ENCODE data around the gene SERPINA4.

The SERPINA4 gene

GRCh38 chr14:94592457-94592856, 31.2 kb downstream of the SERPINA4 start:
- Mint-ChIP-seq H3K36me3 (ENCODE audit: insufficient read depth) (peaks cover 2% of the 10 kb centered on the region), H3K9me3 (peaks cover 6% of the 10 kb centered on the region), H3K27me3 (peaks cover 30% of the 10 kb centered on the region), H3K4me3 (no peak overlapping the region), H3K4me1 (no peaks in the 10 kb centered on the region), H3K27ac (ENCODE audit: low read depth) (no peak overlapping the region)
- DNase-seq (ENCODE audit: low spot score in 2 of 2) = no peak
- ATAC-seq (replicated peaks; ENCODE audit: extremely low read depth, poor library complexity, severe bottlenecking) = no peak

DNA sequence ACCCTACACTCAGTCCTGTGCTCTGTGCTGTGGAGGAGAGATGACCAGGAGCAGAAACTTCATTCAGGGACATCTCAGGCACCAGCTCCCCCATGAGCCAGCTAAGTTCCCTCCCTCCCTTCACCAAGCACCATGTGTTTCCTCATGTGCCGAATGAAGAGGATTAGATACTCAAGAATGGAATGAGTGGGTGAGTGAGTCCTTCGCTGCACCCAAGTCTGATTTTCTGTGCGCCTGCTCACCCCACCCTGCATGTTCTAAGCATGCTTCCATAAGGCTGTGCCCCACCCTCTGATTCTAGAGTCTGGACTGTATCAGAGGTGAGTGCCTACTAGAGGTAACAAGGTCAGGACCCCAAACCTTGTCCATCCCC, 32.1 kb downstream of the SERPINA4 start:
- Mint-ChIP-seq H3K4me1 (no peaks in the 10 kb centered on the region), H3K4me3 (no peak overlapping the region), H3K27me3 (peaks cover 31% of the 10 kb centered on the region), H3K36me3 (ENCODE audit: insufficient read depth) (peaks cover 2% of the 10 kb centered on the region), H3K9me3 (peaks cover 6% of the 10 kb centered on the region), H3K27ac (ENCODE audit: low read depth) (no peak overlapping the region)
- DNase-seq (ENCODE audit: low spot score in 2 of 2) (no peak), ATAC-seq (replicated peaks; ENCODE audit: extremely low read depth, poor library complexity, severe bottlenecking) (no peak)

DNA sequence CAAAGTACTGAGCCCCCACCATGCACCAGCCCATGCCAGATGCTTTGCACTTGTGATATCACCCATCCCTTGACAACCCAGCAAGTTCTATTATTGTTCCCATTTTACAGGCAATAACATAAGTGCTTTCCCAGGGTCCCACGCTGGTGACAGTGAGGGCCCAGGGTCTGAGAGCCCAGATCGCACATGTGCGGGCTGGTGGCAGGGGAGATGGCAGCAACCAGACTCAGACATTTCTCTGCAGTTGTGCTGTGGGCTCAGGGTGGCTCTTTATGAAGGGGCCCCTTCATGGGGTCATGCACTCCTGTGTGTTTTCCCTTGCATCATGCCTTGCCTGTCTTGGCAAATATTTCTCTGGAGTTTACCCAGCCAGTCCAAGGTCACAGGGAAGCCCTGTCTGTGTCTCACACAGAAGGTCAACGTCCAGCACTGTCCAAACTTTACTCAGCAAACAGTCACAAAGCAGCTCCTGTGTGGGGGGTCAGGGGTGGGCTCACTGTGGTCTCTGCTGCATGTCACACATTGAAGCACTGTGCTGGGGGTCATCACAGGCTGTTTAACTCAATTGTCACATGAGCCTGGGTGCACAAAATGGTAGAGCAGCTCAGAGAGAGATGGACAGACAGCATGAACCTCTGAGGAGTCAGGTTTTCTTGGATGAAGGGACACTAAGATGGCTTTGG, 32.6 kb downstream of the SERPINA4 start:
- H3K27ac Mint-ChIP-seq (ENCODE audit: low read depth) = no peak overlapping the region
- peaks cover 6% of the 10 kb centered on the region for H3K9me3 Mint-ChIP-seq
- no peak for ATAC-seq (replicated peaks; ENCODE audit: extremely low read depth, poor library complexity, severe bottlenecking)
- H3K4me1 Mint-ChIP-seq = no peaks in the 10 kb centered on the region
- H3K4me3 Mint-ChIP-seq = no peak overlapping the region
- H3K36me3 Mint-ChIP-seq (ENCODE audit: insufficient read depth) = peaks cover 2% of the 10 kb centered on the region
- no peak for DNase-seq (ENCODE audit: low spot score in 2 of 2)
- peaks cover 31% of the 10 kb centered on the region for H3K27me3 Mint-ChIP-seq

GRCh38 chr14:94594441-94594840, 33.2 kb downstream of the SERPINA4 start:
- H3K27ac Mint-ChIP-seq (ENCODE audit: low read depth) = no peak overlapping the region
- H3K36me3 Mint-ChIP-seq (ENCODE audit: insufficient read depth) = peaks cover 2% of the 10 kb centered on the region
- H3K4me1 Mint-ChIP-seq = no peaks in the 10 kb centered on the region
- ATAC-seq (replicated peaks; ENCODE audit: extremely low read depth, poor library complexity, severe bottlenecking) (no peak), DNase-seq (ENCODE audit: low spot score in 2 of 2) (no peak)
- peaks cover 31% of the 10 kb centered on the region for H3K27me3 Mint-ChIP-seq
- H3K4me3 Mint-ChIP-seq = no peak overlapping the region
- peaks cover 6% of the 10 kb centered on the region for H3K9me3 Mint-ChIP-seq

GRCh38 chr14:94595912-94596311, 34.7 kb downstream of the SERPINA4 start:
- no peaks in the 10 kb centered on the region for H3K4me1 Mint-ChIP-seq
- DNase-seq (ENCODE audit: low spot score in 2 of 2) (no peak), ATAC-seq (replicated peaks; ENCODE audit: extremely low read depth, poor library complexity, severe bottlenecking) (no peak)
- H3K4me3 Mint-ChIP-seq = no peak overlapping the region
- H3K9me3 Mint-ChIP-seq = peaks cover 6% of the 10 kb centered on the region
- peaks cover 36% of the 10 kb centered on the region for H3K27me3 Mint-ChIP-seq
- no peak overlapping the region for H3K27ac Mint-ChIP-seq (ENCODE audit: low read depth)
- peaks cover 2% of the 10 kb centered on the region for H3K36me3 Mint-ChIP-seq (ENCODE audit: insufficient read depth)

- ATAC-seq (replicated peaks; ENCODE audit: extremely low read depth, poor library complexity, severe bottlenecking) (no peak), DNase-seq (ENCODE audit: low spot score in 2 of 2) (no peak)
- peaks cover 41% of the 10 kb centered on the region for H3K27me3 Mint-ChIP-seq
- peaks cover 2% of the 10 kb centered on the region for H3K9me3 Mint-ChIP-seq
- H3K4me1 Mint-ChIP-seq = no peaks in the 10 kb centered on the region
- no peak overlapping the region for H3K27ac Mint-ChIP-seq (ENCODE audit: low read depth)
- H3K4me3 Mint-ChIP-seq = no peak overlapping the region
- H3K36me3 Mint-ChIP-seq (ENCODE audit: insufficient read depth) = peaks cover 2% of the 10 kb centered on the region
Observed at GRCh38 chr14:94596361-94596760, 35.1 kb downstream of the SERPINA4 start.

- no peak for ATAC-seq (replicated peaks; ENCODE audit: extremely low read depth, poor library complexity, severe bottlenecking)
- Mint-ChIP-seq H3K4me3 (no peak overlapping the region), H3K9me3 (no peaks in the 10 kb centered on the region), H3K4me1 (no peaks in the 10 kb centered on the region), H3K27ac (ENCODE audit: low read depth) (no peak overlapping the region), H3K36me3 (ENCODE audit: insufficient read depth) (peaks cover 2% of the 10 kb centered on the region), H3K27me3 (peaks cover 43% of the 10 kb centered on the region)
- no peak for DNase-seq (ENCODE audit: low spot score in 2 of 2)
Observed at GRCh38 chr14:94597788-94598187, 36.5 kb downstream of the SERPINA4 start.

GRCh38 chr14:94598506-94598815, 37.2 kb downstream of the SERPINA4 start:
- DNase-seq (ENCODE audit: low spot score in 2 of 2) = no peak
- Mint-ChIP-seq H3K4me1 (no peaks in the 10 kb centered on the region), H3K4me3 (no peak overlapping the region), H3K36me3 (ENCODE audit: insufficient read depth) (peaks cover 4% of the 10 kb centered on the region), H3K27me3 (peaks cover 43% of the 10 kb centered on the region), H3K27ac (ENCODE audit: low read depth) (no peak overlapping the region), H3K9me3 (no peaks in the 10 kb centered on the region)
- ATAC-seq (replicated peaks; ENCODE audit: extremely low read depth, poor library complexity, severe bottlenecking) = no peak

DNA sequence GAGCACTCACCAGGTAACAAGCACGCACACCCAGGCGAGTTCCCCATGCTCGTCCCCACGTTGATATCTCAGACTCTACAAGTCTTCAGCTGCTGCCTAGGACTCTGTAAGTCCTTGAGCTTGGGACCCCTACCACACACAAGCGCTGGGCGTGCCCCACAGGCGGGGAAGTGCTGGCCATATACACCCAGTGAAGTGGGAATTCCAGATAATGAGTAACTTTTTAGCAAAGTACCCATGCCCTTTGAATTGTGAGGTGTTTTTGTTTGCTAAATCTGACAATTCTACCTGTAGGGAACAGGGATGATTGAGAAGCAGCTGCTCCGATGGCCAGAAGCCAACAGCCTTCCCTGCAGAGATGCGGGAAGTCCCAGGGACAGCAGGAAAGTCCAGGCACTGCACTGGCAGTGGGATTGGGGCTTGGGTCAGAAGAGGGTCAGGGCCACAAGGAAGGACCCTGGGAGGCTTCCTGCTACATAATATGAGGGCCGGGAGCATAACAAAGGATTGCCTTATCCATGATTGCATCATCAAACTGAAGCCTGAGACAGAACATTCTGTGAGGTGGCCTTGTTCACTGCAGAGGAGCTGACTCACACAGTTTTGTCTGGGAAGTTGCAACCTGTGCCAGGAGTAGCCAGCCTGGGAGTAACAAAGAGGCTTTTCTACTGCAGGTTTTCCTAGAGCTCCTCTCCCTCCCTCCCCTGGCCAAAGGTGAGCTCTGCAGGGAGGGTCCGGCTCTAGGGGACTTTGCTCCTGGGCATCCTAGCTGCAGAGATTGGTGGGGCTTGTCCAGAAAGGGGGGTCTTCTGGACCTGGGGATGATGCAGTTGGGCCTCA, 37.8 kb downstream of the SERPINA4 start:
- Mint-ChIP-seq H3K27ac (ENCODE audit: low read depth) (no peak overlapping the region), H3K4me1 (no peaks in the 10 kb centered on the region)

GRCh38 chr14:94599656-94600004, 38.4 kb downstream of the SERPINA4 start:
- Mint-ChIP-seq H3K9me3 (no peaks in the 10 kb centered on the region), H3K4me3 (no peak overlapping the region), H3K4me1 (no peaks in the 10 kb centered on the region), H3K36me3 (ENCODE audit: insufficient read depth) (peaks cover 4% of the 10 kb centered on the region), H3K27ac (ENCODE audit: low read depth) (no peak overlapping the region), H3K27me3 (peaks cover 41% of the 10 kb centered on the region)
- ATAC-seq (replicated peaks; ENCODE audit: extremely low read depth, poor library complexity, severe bottlenecking) (no peak), DNase-seq (ENCODE audit: low spot score in 2 of 2) (no peak)

More for the DNA sequence above, 37.8 kb downstream of the SERPINA4 start:
- Mint-ChIP-seq H3K9me3 (no peaks in the 10 kb centered on the region), H3K4me3 (no peak overlapping the region), H3K27me3 (peaks cover 43% of the 10 kb centered on the region), H3K36me3 (ENCODE audit: insufficient read depth) (peaks cover 4% of the 10 kb centered on the region)
- ATAC-seq (replicated peaks; ENCODE audit: extremely low read depth, poor library complexity, severe bottlenecking) (no peak), DNase-seq (ENCODE audit: low spot score in 2 of 2) (no peak)

DNA sequence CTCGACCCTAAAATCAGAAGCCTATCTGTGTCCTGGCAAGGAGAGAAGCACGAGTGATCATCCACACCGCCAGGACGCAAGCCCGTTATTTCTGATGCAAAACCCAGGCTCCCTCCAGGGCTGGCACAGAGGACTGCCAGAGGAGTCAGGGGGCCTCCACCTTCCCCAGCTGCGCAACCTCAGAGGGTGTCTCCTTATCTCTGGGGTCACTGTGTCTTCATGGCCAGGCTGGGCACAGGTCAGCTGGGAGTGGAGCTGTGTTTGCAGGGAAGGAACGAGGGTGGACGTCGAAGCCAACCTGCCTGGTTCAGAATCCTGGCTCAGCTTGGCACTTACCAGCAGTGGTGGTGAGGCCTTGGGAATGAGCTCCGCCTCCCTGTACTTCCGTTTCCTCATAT, 38.9 kb downstream of the SERPINA4 start:
- no peak for ATAC-seq (replicated peaks; ENCODE audit: extremely low read depth, poor library complexity, severe bottlenecking)
- Mint-ChIP-seq H3K27me3 (peaks cover 36% of the 10 kb centered on the region), H3K4me3 (no peak overlapping the region), H3K27ac (ENCODE audit: low read depth) (no peak overlapping the region), H3K4me1 (no peaks in the 10 kb centered on the region), H3K36me3 (ENCODE audit: insufficient read depth) (peaks cover 4% of the 10 kb centered on the region), H3K9me3 (no peaks in the 10 kb centered on the region)
- DNase-seq (ENCODE audit: low spot score in 2 of 2) = no peak

DNA sequence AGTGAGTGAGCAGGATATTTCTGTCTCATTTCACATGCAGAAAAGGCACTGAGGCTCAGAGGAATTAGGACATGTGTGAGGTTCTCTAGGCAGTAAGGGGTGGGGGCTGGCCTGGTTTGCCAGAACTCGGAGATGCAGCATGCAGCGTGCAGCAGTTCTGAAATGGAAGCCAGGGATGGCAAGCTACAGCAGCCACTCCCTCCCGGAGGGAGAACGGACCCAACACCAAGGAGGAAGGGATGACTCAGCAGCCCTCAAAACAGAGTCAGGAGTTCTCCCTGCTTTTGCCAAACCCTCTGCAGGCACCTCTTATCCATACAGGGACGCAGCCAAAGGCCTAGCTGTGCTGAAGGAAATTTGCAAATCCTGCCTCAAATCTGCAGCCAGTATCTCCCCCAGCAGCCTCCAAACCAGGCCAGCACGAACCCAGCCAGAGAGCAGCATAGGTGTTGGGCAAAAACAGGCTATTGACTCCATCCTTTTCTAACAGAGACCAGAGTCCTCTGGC, 40.7 kb downstream of the SERPINA4 start:
- no peaks in the 10 kb centered on the region for H3K9me3 Mint-ChIP-seq
- no peak overlapping the region for H3K4me3 Mint-ChIP-seq
- peaks cover 19% of the 10 kb centered on the region for H3K27me3 Mint-ChIP-seq
- DNase-seq (ENCODE audit: low spot score in 2 of 2) (no peak), ATAC-seq (replicated peaks; ENCODE audit: extremely low read depth, poor library complexity, severe bottlenecking) (no peak)
- H3K4me1 Mint-ChIP-seq = no peaks in the 10 kb centered on the region
- H3K36me3 Mint-ChIP-seq (ENCODE audit: insufficient read depth) = peaks cover 4% of the 10 kb centered on the region
- H3K27ac Mint-ChIP-seq (ENCODE audit: low read depth) = no peak overlapping the region

- no peaks in the 10 kb centered on the region for H3K9me3 Mint-ChIP-seq
- DNase-seq (ENCODE audit: low spot score in 2 of 2) = no peak
- no peak overlapping the region for H3K4me3 Mint-ChIP-seq
- peaks cover 21% of the 10 kb centered on the region for H3K27me3 Mint-ChIP-seq
- no peak for ATAC-seq (replicated peaks; ENCODE audit: extremely low read depth, poor library complexity, severe bottlenecking)
- H3K36me3 Mint-ChIP-seq (ENCODE audit: insufficient read depth) = peaks cover 4% of the 10 kb centered on the region
- H3K27ac Mint-ChIP-seq (ENCODE audit: low read depth) = no peak overlapping the region
- no peaks in the 10 kb centered on the region for H3K4me1 Mint-ChIP-seq
Observed at GRCh38 chr14:94602722-94603121, 41.5 kb downstream of the SERPINA4 start.
